Measurements from ENCODE around the gene KANK4.

- no peak for TF ChIP-seq EZH2 (IDR thresholded peaks at IDR 0.05; ENCODE audit: borderline replicate concordance, insufficient read depth, low read depth, low read length, poor library complexity, severe bottlenecking)
- TF ChIP-seq, protein P1, sequence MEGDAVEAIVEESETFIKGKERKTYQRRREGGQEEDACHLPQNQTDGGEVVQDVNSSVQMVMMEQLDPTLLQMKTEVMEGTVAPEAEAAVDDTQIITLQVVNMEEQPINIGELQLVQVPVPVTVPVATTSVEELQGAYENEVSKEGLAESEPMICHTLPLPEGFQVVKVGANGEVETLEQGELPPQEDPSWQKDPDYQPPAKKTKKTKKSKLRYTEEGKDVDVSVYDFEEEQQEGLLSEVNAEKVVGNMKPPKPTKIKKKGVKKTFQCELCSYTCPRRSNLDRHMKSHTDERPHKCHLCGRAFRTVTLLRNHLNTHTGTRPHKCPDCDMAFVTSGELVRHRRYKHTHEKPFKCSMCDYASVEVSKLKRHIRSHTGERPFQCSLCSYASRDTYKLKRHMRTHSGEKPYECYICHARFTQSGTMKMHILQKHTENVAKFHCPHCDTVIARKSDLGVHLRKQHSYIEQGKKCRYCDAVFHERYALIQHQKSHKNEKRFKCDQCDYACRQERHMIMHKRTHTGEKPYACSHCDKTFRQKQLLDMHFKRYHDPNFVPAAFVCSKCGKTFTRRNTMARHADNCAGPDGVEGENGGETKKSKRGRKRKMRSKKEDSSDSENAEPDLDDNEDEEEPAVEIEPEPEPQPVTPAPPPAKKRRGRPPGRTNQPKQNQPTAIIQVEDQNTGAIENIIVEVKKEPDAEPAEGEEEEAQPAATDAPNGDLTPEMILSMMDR (IDR thresholded peaks at IDR 0.05) = no peak
Observed at GRCh38 chr1:62280960-62281465, 38.2 kb downstream of the KANK4 start.

Data from B cell (primary cell).